ENCODE data around the gene UNG.
"Not testable (repeated sequence)": the region's sequence is repeated elsewhere in the genome, so short reads cannot be mapped to it uniquely, and the experiment has no call there.

UNG gene

DNA sequence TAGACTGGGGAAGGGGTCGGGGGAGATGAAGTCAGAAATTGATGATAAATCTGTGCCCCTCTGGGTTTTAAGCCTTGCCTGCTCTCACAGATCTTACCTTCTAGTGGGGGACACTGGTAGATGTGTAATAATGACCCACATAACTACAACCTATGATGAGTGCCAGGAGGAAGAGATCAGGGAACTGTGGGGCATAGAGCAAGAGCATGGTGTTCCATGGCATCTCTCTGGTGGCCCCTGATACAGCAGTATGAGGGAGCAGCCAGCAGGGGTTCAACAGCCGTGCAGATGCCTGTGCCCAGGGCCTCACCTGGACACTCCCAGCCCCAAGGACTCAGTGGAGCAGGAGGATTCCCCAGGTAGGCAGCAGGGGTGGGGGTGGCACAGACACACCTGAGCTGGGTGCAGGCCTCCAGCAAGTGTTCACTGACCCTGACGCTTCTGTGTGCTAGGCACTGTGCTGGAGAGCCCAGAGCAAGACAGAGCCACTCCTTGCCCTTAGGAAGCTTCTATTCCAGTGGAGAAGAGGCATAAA, 24.0 kb downstream of the UNG start:
- ATAC-seq (peak; percentile 14), DNase-seq (no peak)

GRCh38 chr12:109124878-109125648, 27.7 kb downstream of the UNG start:
- DNase-seq (no peak), ATAC-seq (no peak)

- ATAC-seq (no peak), DNase-seq (no peak)
Measured at GRCh38 chr12:109125791-109126190, 28.4 kb downstream of the UNG start.

DNA sequence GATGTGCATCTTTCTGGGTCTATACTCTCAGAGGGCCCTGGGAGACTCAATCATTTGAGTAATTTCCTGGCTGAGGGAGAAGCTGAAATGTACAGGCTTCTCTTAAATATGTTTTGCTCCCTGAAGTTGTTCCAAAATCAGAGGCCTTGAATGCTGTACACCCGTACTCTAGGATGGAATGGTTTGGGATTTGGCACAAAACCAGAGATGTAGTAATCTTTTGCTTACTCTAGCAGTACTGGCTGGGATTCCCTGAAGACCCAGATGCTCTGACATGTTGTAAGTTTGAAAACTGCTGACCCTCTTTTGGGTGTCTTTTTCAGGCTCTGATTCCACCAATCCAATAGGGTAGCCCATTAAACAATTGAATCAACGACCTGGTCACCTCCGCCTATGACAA, 29.4 kb downstream of the UNG start:
- no peak for ATAC-seq
- DNase-seq = no peak

- ATAC-seq = no peak
Measured at GRCh38 chr12:109127533-109128242, 30.3 kb downstream of the UNG start.

GRCh38 chr12:109130297-109131153, 33.1 kb downstream of the UNG start:
- no peak for DNase-seq
- no peak for ATAC-seq

More at GRCh38 chr12:109127533-109128242, 30.3 kb downstream of the UNG start:
- no peak for DNase-seq

DNA sequence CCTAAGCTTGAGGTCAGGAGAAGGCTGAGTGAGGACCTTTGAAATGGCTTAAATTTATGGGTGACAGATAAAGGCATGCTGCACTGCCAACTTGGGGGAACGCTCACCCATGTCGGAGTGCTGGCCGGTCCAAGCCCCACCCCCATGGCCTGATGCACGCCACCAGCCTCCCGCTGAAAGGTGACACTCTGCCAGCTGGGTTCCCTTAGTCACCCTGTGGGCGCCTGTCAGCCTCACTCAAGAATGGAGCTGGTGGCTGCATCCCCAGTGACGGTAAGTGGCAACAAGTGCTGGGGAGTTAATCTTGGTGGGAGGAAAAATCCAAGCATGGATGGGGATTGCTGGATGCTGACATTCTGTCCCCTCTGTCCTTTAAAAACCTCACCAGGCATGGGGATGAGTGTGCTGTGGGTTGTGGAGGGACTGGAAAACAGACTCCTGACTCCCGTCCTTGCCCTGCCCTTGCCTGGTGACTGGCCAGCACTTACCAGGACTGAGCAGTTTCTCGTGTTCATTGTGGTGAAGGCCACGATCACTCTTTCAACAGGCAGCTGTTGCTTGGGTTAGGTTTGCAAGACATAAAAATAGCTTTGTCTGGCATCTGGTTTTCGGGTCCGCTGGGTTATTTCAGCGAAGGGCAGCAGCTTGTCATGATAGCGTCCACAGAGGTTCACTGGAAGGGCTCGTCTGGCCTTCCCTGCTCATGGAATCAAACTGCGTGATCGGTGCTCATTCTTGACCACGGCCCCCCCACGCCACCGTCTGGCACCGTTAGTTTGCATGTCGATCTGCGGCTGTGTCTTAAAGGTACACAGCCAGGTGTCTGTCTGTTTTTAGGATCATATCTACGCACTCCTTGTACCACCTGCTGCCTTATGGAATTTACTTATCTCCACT, 34.0 kb downstream of the UNG start:
- DNase-seq = no peak
- no peak for ATAC-seq

DNA sequence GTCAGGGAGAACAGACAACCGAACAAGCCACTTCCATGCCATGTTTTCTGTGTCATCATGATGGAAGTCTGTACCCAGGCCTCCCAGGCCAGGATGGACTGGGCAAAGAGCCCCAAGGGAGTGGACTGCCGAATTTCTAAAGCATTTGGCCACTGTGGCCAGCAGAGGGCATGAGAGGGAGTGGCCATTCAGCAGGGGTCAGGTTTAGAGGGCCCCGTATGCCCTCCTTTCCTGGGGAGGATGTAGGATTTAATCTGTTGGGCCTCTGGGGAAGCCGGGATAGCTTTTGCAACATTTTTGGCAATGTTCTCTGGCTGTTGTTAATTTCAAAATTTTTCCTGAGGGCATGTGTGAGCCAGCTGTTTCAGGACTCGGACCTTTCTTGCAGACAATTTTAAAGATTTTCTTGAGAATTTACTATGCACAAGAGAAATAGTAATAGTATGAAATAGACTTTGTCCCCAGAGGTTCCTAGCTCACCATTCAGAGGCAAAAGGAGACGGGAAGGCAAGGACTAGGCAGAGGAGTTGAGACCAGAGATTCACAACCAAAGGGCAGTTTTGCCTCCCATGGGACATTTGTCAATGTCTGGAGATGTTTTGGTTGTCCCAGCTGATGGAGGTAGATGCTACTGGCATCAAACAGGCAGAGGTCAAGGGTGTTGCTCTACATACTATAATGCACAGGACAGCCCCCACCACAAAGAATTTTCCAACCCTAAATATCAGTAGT, 37.0 kb downstream of the UNG start:
- DNase-seq (peak; percentile 10), ATAC-seq (no peak)

GRCh38 chr12:109137055-109137454, 39.7 kb downstream of the UNG start:
- DNase-seq (no peak), ATAC-seq (no peak)

- no peak for ATAC-seq
- DNase-seq = no peak
Measured at GRCh38 chr12:109139360-109139759, 42.0 kb downstream of the UNG start.

DNA sequence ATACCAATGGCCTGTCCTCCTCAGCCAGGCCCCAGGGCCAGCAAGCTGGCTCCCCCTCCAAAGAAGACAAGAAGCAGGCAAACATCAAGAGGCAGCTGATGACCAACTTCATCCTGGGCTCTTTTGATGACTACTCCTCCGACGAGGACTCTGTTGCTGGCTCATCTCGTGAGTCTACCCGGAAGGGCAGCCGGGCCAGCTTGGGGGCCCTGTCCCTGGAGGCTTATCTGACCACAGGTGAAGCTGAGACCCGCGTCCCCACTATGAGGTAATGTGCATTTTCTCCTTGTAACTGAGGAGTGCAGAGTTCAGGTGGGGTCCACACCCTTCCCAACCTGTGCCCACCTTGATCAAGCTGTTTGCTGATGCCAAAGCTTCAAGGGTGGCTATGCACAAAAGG, 42.4 kb downstream of the UNG start:
- no peak for DNase-seq
- ATAC-seq = no peak

GRCh38 chr12:109140560-109140959, 43.2 kb downstream of the UNG start:
- DNase-seq (no peak), ATAC-seq (no peak)

DNA sequence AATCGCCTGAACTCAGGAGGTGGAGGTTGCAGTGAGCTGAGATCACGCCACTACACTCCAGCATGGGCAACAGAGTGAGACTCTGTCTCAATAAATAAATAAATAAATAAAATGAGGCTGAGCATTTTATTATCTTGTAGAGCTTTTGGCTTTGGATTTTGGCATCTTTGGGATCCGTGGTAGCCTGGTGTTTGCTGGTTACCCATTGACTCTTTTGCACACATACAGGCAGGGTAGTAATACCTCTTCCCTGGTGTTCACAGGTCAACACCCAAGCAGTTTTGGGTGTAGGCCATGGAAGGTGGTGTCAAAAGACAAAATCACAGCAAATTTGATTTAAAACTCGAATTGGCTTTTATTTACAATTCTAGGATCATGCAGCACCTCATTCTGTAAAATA, 46.8 kb downstream of the UNG start:
- DNase-seq (no peak), ATAC-seq (no peak)

- not testable (repeated sequence) for DNase-seq, ATAC-seq
Measured at GRCh38 chr12:109147126-109147525, 49.7 kb downstream of the UNG start.

GRCh38 chr12:109147954-109148353, 50.6 kb downstream of the UNG start:
- DNase-seq (no peak), ATAC-seq (no peak)

GRCh38 chr12:109150124-109150640, 52.8 kb downstream of the UNG start:
- DNase-seq (no peak), ATAC-seq (no peak)

- ATAC-seq (no peak), DNase-seq (no peak)
Measured at GRCh38 chr12:109151457-109151856, 54.1 kb downstream of the UNG start.

DNA sequence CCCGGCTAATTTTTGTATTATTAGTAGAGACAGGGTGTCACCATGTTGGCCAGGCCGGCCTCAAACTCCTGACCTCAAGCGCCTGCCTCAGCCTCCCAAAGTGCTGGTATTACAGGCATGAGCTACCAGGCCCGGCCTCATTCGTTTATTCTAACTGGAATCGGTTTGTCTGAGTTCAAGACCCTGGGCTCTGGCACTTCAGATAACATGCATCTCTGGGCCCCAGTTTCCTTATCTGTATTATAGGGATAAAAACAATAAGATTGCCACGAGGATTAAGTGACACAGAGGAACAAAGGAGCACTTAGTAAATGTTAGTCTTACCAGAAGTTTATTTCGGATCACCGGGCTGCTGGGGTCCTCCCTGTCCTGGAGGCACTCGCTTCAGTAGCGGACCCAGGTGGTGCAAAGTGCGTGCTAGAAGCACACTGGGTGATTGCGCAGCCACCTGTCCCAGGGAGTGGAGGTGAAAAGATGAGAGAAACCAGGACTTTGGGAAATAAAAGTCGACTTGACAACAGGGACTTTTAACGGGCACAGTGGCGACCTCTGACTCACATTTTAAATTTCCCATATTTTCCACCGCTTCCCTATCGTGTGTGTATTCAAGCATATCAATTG, 56.5 kb downstream of the UNG start:
- ATAC-seq (no peak), DNase-seq (no peak)

GRCh38 chr12:109154451-109155438, 57.3 kb downstream of the UNG start:
- ATAC-seq (peak; percentile 96), DNase-seq (peak; percentile 82)
